Heart left ventricle (tissue), 16 donors: ENCODE results near the gene TMEM214. TPM values are rescaled to one million over a fixed set of nuclear protein-coding genes. Genes with fewer than 3 reads are reported as not detected.

Source experiments
- ATAC-seq, 4 donors: fragments of 200-7000 bp; cut with Tn5 transposase; one replicate each; pipeline ENCODE4 v1.9.1; 2020 to 2022; ENCODE audit warnings: moderate library complexity in 4 of 4, mild to moderate bottlenecking in 3 of 4, moderate number of reproducible peaks in 1 of 4
- DNase-seq, 5 donors: peaks; one replicate each; pipeline ENCODE4 v3.0.0-alpha.2; 2020
- H3K27ac ChIP-seq, 12 donors: fragments of 200-600 bp; sonication (generic) in 4 of 12; one replicate each; pipeline versions ENCODE4 v1.5.0 to v1.8.0; 2016 to 2022; ENCODE audit warnings: mild to moderate bottlenecking in 2 of 12
- H3K27me3 ChIP-seq, 9 donors: fragments of 200-600 bp; sonication (generic) in 2 of 9; one replicate each; pipeline versions ENCODE4 v1.5.1 to v1.8.0; 2016 to 2022; ENCODE audit warnings: mild to moderate bottlenecking in 3 of 9
- H3K36me3 ChIP-seq, 9 donors: fragments of 200-600 bp; sonication (generic) in 2 of 9; one replicate each; pipeline versions ENCODE4 v1.5.0 to v1.8.0; 2018 to 2022; ENCODE audit warnings: mild to moderate bottlenecking in 2 of 9
- H3K4me1 ChIP-seq, 12 donors: fragments of 200-600 bp; sonication (generic) in 4 of 12; one replicate each; pipeline versions ENCODE4 v1.5.0 to v1.8.0; 2016 to 2022; ENCODE audit warnings: mild to moderate bottlenecking in 3 of 12
- H3K4me3 ChIP-seq, 12 donors: fragments of 200-600 bp; sonication (generic) in 4 of 12; one replicate each; pipeline versions ENCODE4 v1.5.0 to v1.8.0; 2017 to 2022; ENCODE audit warnings: mild to moderate bottlenecking in 9 of 12, moderate library complexity in 4 of 12
- H3K9me3 ChIP-seq, 12 donors: fragments of 200-600 bp; sonication (generic) in 4 of 12; one replicate each; pipeline versions ENCODE4 v1.5.0 to v1.8.0; 2016 to 2022; ENCODE audit warnings: mild to moderate bottlenecking in 1 of 12
- POLR2A ChIP-seq, 2 donors: fragments of 450-650 bp; IDR thresholded peaks; one replicate each; pipeline ENCODE4 v1.6.1; 2017; ENCODE audit warnings: antibody characterized with exemption in 2 of 2, mild to moderate bottlenecking in 2 of 2, moderate library complexity in 2 of 2
- WGBS, 4 donors: extraction: QIAGEN DNeasy Blood & Tissue Kit in 2 of 4; methylation state at CpG; one replicate each; pipeline versions ENCODE4 v1.1.5 to v1.1.7; 2013 to 2018; 5-methylcytosine and 5-hydroxymethylcytosine counted together
- intact Hi-C, 10 donors: fragments of 100-400 bp; cut with DNase I; formaldehyde crosslinking; loops; one replicate each; pipeline versions ENCODE4 v1.11.1 to v1.14.2; 2022
- polyA plus RNA-seq, 2 donors: library from polyadenylated mRNA; stranded (reverse); fragments of 200-250 nt; gene quantifications; one replicate each; pipeline ENCODE4 v1.2.3, GENCODE V29; 2013
- total RNA-seq, 9 donors: library from RNA; depleted of rRNA in 2 of 9; stranded (reverse); fragments of >200 nt in 2 of 9; fragmentation: NEBNext Ultra II Directional in 3 of 9; extraction: Animal tissue kit (Norgen Biotek cat#: 25700) in 3 of 9; gene quantifications; one replicate each; pipeline versions ENCODE4 v1.1.0 to v1.2.4, GENCODE V29; 2016 to 2023
- TF ChIP-seq, protein P1 (sequence below), 12 donors: fragments of 200-600 bp; sonication (generic) in 4 of 12; IDR thresholded peaks; one replicate each; pipeline versions ENCODE4 v1.5.0 to v1.8.0; 2018 to 2022; ENCODE audit warnings: antibody characterized with exemption in 12 of 12, mild to moderate bottlenecking in 5 of 12
- donor health status: ischemic (EF 13 %, LVEDD 7.1; RV severe dilation, severe dysfunction).
- donor health status: healthy with polysubstance abuse.
- donor health status: DM: no; HTN: yes; CAD: no.
- donor health status: DM: no; HTN: no; CAD: no.
- donor health status: ischemic (EF 25% LVEDD 6.9; RV normal size, moderate dysfunction).
- donor health status: ischemic (EF 25% LVEDD 5.7; RV mildly dilated, moderate dysfunction).
- donor health status: healthy.
- donor health status: DM: yes; HTN: yes; CAD: no.
- donor health status: ischemic (EF 35%, LVEDD 5.7; RV mildly dilated, moderate dysfunction).
- donor health status: nonischemic (EF 11% LVEDD 7.7; RV severe dilation, severe dysfunction).
- donor health status: DM: yes; HTN: yes; CAD: no.
- donor health status: PGD.
- donor health status: ischemic (EF 29% LVEDD 5.4; RV normal size, mild dysfunction).
- donor health status: nonischemic (EF 23%, LVEDD 6.1; RV moderate dilation, normal function).

Gene TMEM214
- total and polyA plus RNA-seq, 11 donors: 18.3 to 58.0 (median 31.6) TPM

- intact Hi-C loops: no loop called here
- WGBS, 4 donors: 93 to 96% (median 94%) methylated on average over 8 of the region's 8 CpGs
- no peaks in the 10 kb centered on the region for H3K9me3 ChIP-seq
- ATAC-seq (no peak), DNase-seq (peak in 1 of 5 donors; percentile 19)
- peaks cover 0 to 78% (median 64%) of the 10 kb centered on the region in 9 donors for H3K36me3 ChIP-seq
- H3K27ac ChIP-seq: no peak overlapping the region
- peaks cover 0 to 14% (median 0%) of the 10 kb centered on the region in 12 donors for H3K4me1 ChIP-seq
- TF ChIP-seq POLR2A (IDR thresholded peaks at IDR 0.05): no peak
- TF ChIP-seq, protein P1, sequence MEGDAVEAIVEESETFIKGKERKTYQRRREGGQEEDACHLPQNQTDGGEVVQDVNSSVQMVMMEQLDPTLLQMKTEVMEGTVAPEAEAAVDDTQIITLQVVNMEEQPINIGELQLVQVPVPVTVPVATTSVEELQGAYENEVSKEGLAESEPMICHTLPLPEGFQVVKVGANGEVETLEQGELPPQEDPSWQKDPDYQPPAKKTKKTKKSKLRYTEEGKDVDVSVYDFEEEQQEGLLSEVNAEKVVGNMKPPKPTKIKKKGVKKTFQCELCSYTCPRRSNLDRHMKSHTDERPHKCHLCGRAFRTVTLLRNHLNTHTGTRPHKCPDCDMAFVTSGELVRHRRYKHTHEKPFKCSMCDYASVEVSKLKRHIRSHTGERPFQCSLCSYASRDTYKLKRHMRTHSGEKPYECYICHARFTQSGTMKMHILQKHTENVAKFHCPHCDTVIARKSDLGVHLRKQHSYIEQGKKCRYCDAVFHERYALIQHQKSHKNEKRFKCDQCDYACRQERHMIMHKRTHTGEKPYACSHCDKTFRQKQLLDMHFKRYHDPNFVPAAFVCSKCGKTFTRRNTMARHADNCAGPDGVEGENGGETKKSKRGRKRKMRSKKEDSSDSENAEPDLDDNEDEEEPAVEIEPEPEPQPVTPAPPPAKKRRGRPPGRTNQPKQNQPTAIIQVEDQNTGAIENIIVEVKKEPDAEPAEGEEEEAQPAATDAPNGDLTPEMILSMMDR (IDR thresholded peaks at IDR 0.05): no peak
- H3K27me3 ChIP-seq: no peaks in the 10 kb centered on the region
- no peak overlapping the region for H3K4me3 ChIP-seq
Observed at GRCh38 chr2:27040282-27040681, 7.5 kb downstream of the TMEM214 start.

DNA sequence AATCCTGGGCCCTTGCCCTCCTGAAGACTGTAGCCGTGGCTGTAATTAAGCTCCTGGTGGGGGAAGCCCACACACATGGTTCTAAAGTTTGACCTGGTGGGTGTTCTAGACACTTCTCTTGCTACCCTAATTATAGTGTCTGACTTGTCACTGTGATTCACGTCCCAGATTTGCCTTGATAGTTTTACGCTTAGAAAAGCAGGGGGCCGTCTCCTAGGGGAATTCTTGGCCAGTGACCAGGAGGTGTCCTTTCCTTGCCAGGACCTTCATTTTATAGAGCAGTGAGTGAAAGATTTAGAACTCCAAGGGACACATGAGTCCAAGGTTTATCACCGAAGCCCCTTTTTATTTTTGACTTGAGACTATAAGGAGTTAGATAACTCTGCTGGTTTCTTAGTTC, 9.0 kb downstream of the TMEM214 start:
- TF ChIP-seq, protein P1 (IDR thresholded peaks at IDR 0.05): no peak
- no peak for TF ChIP-seq POLR2A (IDR thresholded peaks at IDR 0.05)
- Histone ChIP-seq H3K27me3 (no peaks in the 10 kb centered on the region), H3K36me3 (peaks cover 0 to 64% (median 49%) of the 10 kb centered on the region in 9 donors), H3K27ac (peak overlapping the region in 1 of 12 donors; percentile 31), H3K9me3 (no peaks in the 10 kb centered on the region), H3K4me1 (peaks cover 0 to 10% (median 0%) of the 10 kb centered on the region in 12 donors), H3K4me3 (no peak overlapping the region)
- DNase-seq (peak in 1 of 5 donors; percentile 19), ATAC-seq (peak in 1 of 4 donors; percentile 11)
- WGBS, 4 donors: 30 to 41% (median 37%) methylated on average over 5 of the region's 5 CpGs
- intact Hi-C loops: no loop called here

- 76 to 79% (median 78%) methylated on average over 10 of the region's 10 CpGs for WGBS, 4 donors
- Histone ChIP-seq H3K4me1 (peaks cover 0 to 10% (median 0%) of the 10 kb centered on the region in 12 donors), H3K27ac (peak overlapping the region in 1 of 12 donors; percentile 17), H3K36me3 (peaks cover 0 to 59% (median 45%) of the 10 kb centered on the region in 9 donors), H3K4me3 (no peak overlapping the region), H3K27me3 (no peaks in the 10 kb centered on the region), H3K9me3 (no peaks in the 10 kb centered on the region)
- intact Hi-C loops: no loop called here
- TF ChIP-seq POLR2A (IDR thresholded peaks at IDR 0.05): no peak
- TF ChIP-seq, protein P1 (IDR thresholded peaks at IDR 0.05): no peak
- ATAC-seq: peak in 1 of 4 donors; percentile 3
- peak in 1 of 5 donors; percentile 6 for DNase-seq
Observed at GRCh38 chr2:27042159-27042661, 9.4 kb downstream of the TMEM214 start.

DNA sequence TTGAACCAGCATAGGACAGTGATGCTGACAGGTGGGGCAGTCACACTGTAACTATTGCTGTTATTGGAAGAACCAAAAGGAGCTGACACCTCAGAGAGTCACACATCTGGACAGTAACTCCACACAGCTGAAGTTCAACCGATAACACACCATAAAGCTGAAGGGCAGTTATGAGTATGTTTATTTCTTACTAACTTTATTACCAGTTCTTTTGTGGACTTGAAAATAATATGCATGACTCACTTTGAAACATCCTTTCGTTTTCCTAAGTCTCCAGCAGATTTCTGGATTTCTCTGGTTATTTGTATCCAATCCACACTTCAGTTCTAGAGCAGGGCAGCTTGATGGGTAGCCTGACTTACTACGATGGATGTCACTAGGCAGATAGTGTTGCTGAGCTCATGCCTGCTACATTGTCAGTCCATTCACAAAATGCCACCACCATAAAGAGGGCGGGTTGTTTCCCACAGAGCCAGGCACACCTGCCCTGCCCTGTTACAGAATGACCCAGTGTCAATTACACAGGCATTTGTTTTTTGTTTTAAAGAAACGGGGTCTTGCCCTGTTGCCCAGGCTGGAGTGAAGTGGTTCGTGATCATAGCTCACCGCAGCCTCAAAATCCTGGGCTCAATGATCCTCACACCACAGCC, 10.3 kb downstream of the TMEM214 start:
- no peaks in the 10 kb centered on the region for H3K9me3 ChIP-seq
- peaks cover 0 to 50% (median 36%) of the 10 kb centered on the region in 9 donors for H3K36me3 ChIP-seq
- H3K27ac ChIP-seq: no peak overlapping the region
- ATAC-seq (no peak), DNase-seq (peak in 1 of 5 donors; percentile 9)
- 89 to 92% (median 91%) methylated on average over 7 of the region's 7 CpGs for WGBS, 4 donors
- H3K4me1 ChIP-seq: peaks cover 0 to 10% (median 0%) of the 10 kb centered on the region in 12 donors
- TF ChIP-seq, protein P1 (IDR thresholded peaks at IDR 0.05): no peak
- TF ChIP-seq POLR2A (IDR thresholded peaks at IDR 0.05): no peak
- no peak overlapping the region for H3K4me3 ChIP-seq
- intact Hi-C loops: no loop called here
- H3K27me3 ChIP-seq: no peaks in the 10 kb centered on the region
